Fibroblast of mammary gland (primary cell): ENCODE measurements around the gene THAP4.
"Not testable (repeated sequence)": the region's sequence is repeated elsewhere in the genome, so short reads cannot be mapped to it uniquely, and the experiment has no call there.

Source experiments
- DNase-seq: peaks from one replicate; pipeline ENCODE4 v3.0.0-alpha.2; 2010; ENCODE audit warnings: low read depth
- H3K4me3 ChIP-seq: 2 replicates; pipeline ENCODE4 v1.5.1; 2011; ENCODE audit warnings: low read depth, mild to moderate bottlenecking, low read length, moderate library complexity; ENCODE audit not compliant: control insufficient read depth
- TF ChIP-seq, protein P1 (sequence below): conservative IDR thresholded peaks from 2 replicates; pipeline ENCODE4 v1.5.1; 2011; ENCODE audit warnings: low read depth, low read length, inconsistent platforms; ENCODE audit not compliant: control insufficient read depth, insufficient read depth

The THAP4 gene

GRCh38 chr2:241579281-241579680 is 57.7 kb downstream of the THAP4 start:
- no peak for DNase-seq
- H3K4me3 ChIP-seq, result no peak overlapping the region
- TF ChIP-seq, protein P1, sequence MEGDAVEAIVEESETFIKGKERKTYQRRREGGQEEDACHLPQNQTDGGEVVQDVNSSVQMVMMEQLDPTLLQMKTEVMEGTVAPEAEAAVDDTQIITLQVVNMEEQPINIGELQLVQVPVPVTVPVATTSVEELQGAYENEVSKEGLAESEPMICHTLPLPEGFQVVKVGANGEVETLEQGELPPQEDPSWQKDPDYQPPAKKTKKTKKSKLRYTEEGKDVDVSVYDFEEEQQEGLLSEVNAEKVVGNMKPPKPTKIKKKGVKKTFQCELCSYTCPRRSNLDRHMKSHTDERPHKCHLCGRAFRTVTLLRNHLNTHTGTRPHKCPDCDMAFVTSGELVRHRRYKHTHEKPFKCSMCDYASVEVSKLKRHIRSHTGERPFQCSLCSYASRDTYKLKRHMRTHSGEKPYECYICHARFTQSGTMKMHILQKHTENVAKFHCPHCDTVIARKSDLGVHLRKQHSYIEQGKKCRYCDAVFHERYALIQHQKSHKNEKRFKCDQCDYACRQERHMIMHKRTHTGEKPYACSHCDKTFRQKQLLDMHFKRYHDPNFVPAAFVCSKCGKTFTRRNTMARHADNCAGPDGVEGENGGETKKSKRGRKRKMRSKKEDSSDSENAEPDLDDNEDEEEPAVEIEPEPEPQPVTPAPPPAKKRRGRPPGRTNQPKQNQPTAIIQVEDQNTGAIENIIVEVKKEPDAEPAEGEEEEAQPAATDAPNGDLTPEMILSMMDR, result no peak

DNA sequence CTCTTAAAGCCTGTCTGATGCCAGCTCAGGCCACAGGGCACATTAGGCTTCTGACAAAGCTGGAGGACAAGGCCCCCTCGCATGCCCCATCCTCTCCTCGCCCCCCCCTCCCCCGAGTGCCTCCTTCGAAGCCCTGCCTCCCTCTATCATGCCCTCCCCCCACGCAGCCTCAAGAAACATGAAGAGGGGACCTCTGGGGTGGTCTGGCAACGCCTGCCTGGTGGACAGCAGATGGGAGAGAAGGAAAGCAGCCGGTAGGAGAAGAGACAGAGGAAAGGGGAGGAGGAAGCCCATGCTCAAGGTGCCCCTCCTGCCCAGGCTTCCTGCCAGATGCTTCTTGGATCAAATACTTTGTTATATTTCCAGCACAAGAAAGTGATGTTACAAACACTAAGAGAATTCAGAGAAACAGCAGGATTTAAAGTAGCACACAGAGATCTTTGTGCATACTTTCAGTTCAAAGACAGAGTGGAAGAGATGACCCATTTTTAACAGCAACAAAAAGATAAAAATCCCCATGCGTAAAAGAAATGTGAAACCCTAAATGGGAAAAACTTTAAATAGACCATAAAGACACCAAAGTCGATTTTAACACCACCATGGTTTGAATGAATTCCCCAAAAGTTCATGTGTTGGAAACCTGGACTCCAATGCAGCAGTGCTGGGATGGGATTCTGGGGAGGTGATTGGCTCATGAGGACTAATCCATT is 59.4 kb downstream of the THAP4 start:
- TF ChIP-seq, protein P1, result no peak
- H3K4me3 ChIP-seq, result no peak overlapping the region
- no peak for DNase-seq

GRCh38 chr2:241576293-241576654 is 60.7 kb downstream of the THAP4 start:
- no peak for DNase-seq

GRCh38 chr2:241575624-241576292 is 61.2 kb downstream of the THAP4 start:
- TF ChIP-seq, protein P1, result no peak
- no peak overlapping the region for H3K4me3 ChIP-seq
- DNase-seq, result no peak

More at GRCh38 chr2:241576293-241576654, 60.7 kb downstream of the THAP4 start:
- no peak overlapping the region for H3K4me3 ChIP-seq
- TF ChIP-seq, protein P1, result no peak

- no peak for DNase-seq
- TF ChIP-seq, protein P1, result no peak
- H3K4me3 ChIP-seq, result no peak overlapping the region
These were observed 61.9 kb downstream of the THAP4 start for GRCh38 chr2:241574911-241575623.

DNA sequence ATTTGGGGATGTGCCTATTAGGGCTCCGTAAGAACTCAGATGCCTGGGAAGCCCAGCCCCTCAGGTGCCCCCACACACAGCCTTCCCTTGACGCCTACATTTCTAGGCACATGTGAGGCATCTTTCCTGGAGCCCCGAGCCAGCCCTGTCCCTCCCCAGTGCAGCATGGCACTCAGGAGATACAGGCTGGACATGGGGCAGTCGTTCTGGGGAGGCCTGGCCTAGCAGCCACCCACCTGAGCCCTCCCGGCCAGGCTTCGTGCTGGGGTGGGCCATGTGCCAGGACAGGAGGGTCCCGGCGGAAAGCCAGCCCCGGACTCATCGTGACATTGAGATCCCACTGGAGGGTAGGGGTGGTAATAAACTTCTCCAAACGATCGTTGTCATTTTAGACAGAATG is 63.2 kb downstream of the THAP4 start:
- no peak overlapping the region for H3K4me3 ChIP-seq
- no peak for DNase-seq
- TF ChIP-seq, protein P1, result no peak

GRCh38 chr2:241572915-241573651 is 63.9 kb downstream of the THAP4 start:
- not testable (repeated sequence) for DNase-seq, H3K4me3 ChIP-seq
